GM19239 (cell line): Measurements from ENCODE around the gene UBE2D1.

ENCODE experiments used
- DNase-seq: peaks from one replicate; pipeline ENCODE4 v3.0.0; 2011; ENCODE audit warnings: low spot score; ENCODE audit not compliant: insufficient read length
- FAIRE-seq: peaks from 2 replicates; lab custom pipeline; 2011; peaks lifted over from hg19 to GRCh38; lab: Jason Lieb, UNC

UBE2D1 gene

GRCh38 chr10:58334817-58335305 is at the start of gene UBE2D1:
Gene UBE2D1, plus strand, starts transcription at chr10:58335006. Its CDS starts 196 bp downstream, at chr10:58335202.
- FAIRE-seq (peak; percentile 68), DNase-seq (peak; percentile 78)

GRCh38 chr10:58291538-58292174 is 43.1 kb upstream of the UBE2D1 start:
- FAIRE-seq (peak; percentile 80), DNase-seq (no peak)

GRCh38 chr10:58293989-58294388 is 40.8 kb upstream of the UBE2D1 start:
- no peak for FAIRE-seq
- no peak for DNase-seq

- FAIRE-seq, result peak; percentile 37
- peak; percentile 23 for DNase-seq
Observed at GRCh38 chr10:58299580-58299979, 35.2 kb upstream of the UBE2D1 start.

GRCh38 chr10:58300676-58301075 is 34.1 kb upstream of the UBE2D1 start:
- FAIRE-seq (peak; percentile 58), DNase-seq (no peak)

- no peak for FAIRE-seq
- DNase-seq, result no peak
Observed at GRCh38 chr10:58302254-58302653, 32.6 kb upstream of the UBE2D1 start.

- FAIRE-seq, result no peak
- DNase-seq, result no peak
Observed at GRCh38 chr10:58304099-58304633, 30.6 kb upstream of the UBE2D1 start.

GRCh38 chr10:58305821-58306220 is 29.0 kb upstream of the UBE2D1 start:
- no peak for FAIRE-seq
- DNase-seq, result no peak

GRCh38 chr10:58307676-58308075 is 27.1 kb upstream of the UBE2D1 start:
- no peak for FAIRE-seq
- no peak for DNase-seq

GRCh38 chr10:58311026-58311425 is 23.8 kb upstream of the UBE2D1 start:
- no peak for DNase-seq
- FAIRE-seq, result peak; percentile 8

GRCh38 chr10:58316874-58317273 is 17.9 kb upstream of the UBE2D1 start:
- no peak for DNase-seq
- FAIRE-seq, result no peak

- no peak for DNase-seq
Observed at GRCh38 chr10:58318346-58318745, 16.5 kb upstream of the UBE2D1 start.

GRCh38 chr10:58319599-58319998 is 15.2 kb upstream of the UBE2D1 start:
- no peak for FAIRE-seq
- no peak for DNase-seq

More at GRCh38 chr10:58318346-58318745, 16.5 kb upstream of the UBE2D1 start:
- no peak for FAIRE-seq

GRCh38 chr10:58320351-58321049 is 14.3 kb upstream of the UBE2D1 start:
- DNase-seq, result no peak

GRCh38 chr10:58322072-58322834 is 12.6 kb upstream of the UBE2D1 start:
- peak; percentile 21 for FAIRE-seq
- no peak for DNase-seq

More at GRCh38 chr10:58320351-58321049, 14.3 kb upstream of the UBE2D1 start:
- no peak for FAIRE-seq

GRCh38 chr10:58322835-58323209 is 12.0 kb upstream of the UBE2D1 start:
- FAIRE-seq, result no peak
- no peak for DNase-seq

- FAIRE-seq (no peak), DNase-seq (no peak)
Observed at GRCh38 chr10:58326967-58327381, 7.8 kb upstream of the UBE2D1 start.

- DNase-seq (no peak), FAIRE-seq (no peak)
Observed at GRCh38 chr10:58328233-58328632, 6.6 kb upstream of the UBE2D1 start.

- FAIRE-seq (no peak), DNase-seq (no peak)
Observed at GRCh38 chr10:58330431-58330830, 4.4 kb upstream of the UBE2D1 start.

GRCh38 chr10:58331646-58332045 is 3.2 kb upstream of the UBE2D1 start:
- DNase-seq, result no peak
- no peak for FAIRE-seq
